AG04450 (cell line): ENCODE results near the gene OLFML2B. TPM values are rescaled to one million over a fixed set of nuclear protein-coding genes. Genes with fewer than 3 reads are reported as not detected.

Source experiments
- CTCF ChIA-PET: fragments of 300-600, 350-600 bp; formaldehyde crosslinking; extraction: SDS; loops from one replicate; lab custom pipeline; 2022; ENCODE audit warnings: antibody characterized with exemption, inconsistent platforms; lab: Charles Lee
- POLR2A ChIA-PET: fragments of 350-600 bp; formaldehyde crosslinking; extraction: SDS; loops from one replicate; lab custom pipeline; 2021; ENCODE audit warnings: antibody characterized with exemption, inconsistent platforms; lab: Yijun Ruan, JAX
- DNase-seq: peaks from one replicate; pipeline ENCODE4 v3.0.0-alpha.2; 2011; ENCODE audit warnings: low read depth, low spot score
- H3K27ac ChIP-seq: one replicate; pipeline ENCODE4 v1.5.1; 2012; ENCODE audit warnings: low read depth, low read length, control low read depth
- H3K27me3 ChIP-seq: one replicate; pipeline ENCODE4 v1.6.0; 2012; ENCODE audit warnings: low read length; ENCODE audit not compliant: control insufficient read depth, insufficient read depth
- H3K4me3 ChIP-seq: 2 replicates; pipeline ENCODE4 v1.5.1; 2011; ENCODE audit warnings: mild to moderate bottlenecking, low read depth, low read length, control low read depth
- H3K9me3 ChIP-seq: 2 replicates; pipeline ENCODE4 v1.5.1; 2012; ENCODE audit warnings: low read length; ENCODE audit not compliant: control insufficient read depth, insufficient read depth
- CTCF ChIP-seq: IDR thresholded peaks from 2 replicates; pipeline ENCODE4 v1.5.1; 2011; ENCODE audit warnings: low read depth, low read length, control low read depth, inconsistent platforms
- polyA plus RNA-seq: library from polyadenylated mRNA; depleted of rRNA; stranded (reverse); fragments of >200 nt; gene quantifications from 2 replicates; pipeline ENCODE4 v1.2.3, GENCODE V29; 2011

OLFML2B gene
- polyA plus RNA-seq, 1 experiment = 0.68 TPM

GRCh38 chr1:161988413-161988812, 35.3 kb downstream of the OLFML2B start:
- no peak overlapping the region for H3K4me3 ChIP-seq
- ChIA-PET POLR2A (no interaction called here), CTCF (no interaction called here)
- no peak for TF ChIP-seq CTCF
- no peak for DNase-seq
- peaks cover 4% of the 10 kb centered on the region for H3K27me3 ChIP-seq
- no peak overlapping the region for H3K27ac ChIP-seq
- peaks cover 16% of the 10 kb centered on the region for H3K9me3 ChIP-seq

GRCh38 chr1:161987872-161988271, 35.8 kb downstream of the OLFML2B start:
- H3K4me3 ChIP-seq = no peak overlapping the region
- H3K27ac ChIP-seq = no peak overlapping the region
- H3K27me3 ChIP-seq = peaks cover 4% of the 10 kb centered on the region
- no peak for DNase-seq
- peaks cover 16% of the 10 kb centered on the region for H3K9me3 ChIP-seq
- ChIA-PET CTCF (no interaction called here), POLR2A (no interaction called here)
- TF ChIP-seq CTCF = no peak

GRCh38 chr1:161987303-161987702, 36.4 kb downstream of the OLFML2B start:
- no peak overlapping the region for H3K4me3 ChIP-seq
- H3K27ac ChIP-seq = no peak overlapping the region
- no peak for DNase-seq
- ChIA-PET POLR2A (no interaction called here), CTCF (no interaction called here)
- H3K9me3 ChIP-seq = peaks cover 16% of the 10 kb centered on the region
- peaks cover 7% of the 10 kb centered on the region for H3K27me3 ChIP-seq
- TF ChIP-seq CTCF = no peak

- POLR2A ChIA-PET = no interaction called here
- H3K27ac ChIP-seq = no peak overlapping the region
These were observed 37.3 kb downstream of the OLFML2B start for GRCh38 chr1:161986328-161986727.

GRCh38 chr1:161985301-161985822, 38.3 kb downstream of the OLFML2B start:
- no peak for DNase-seq
- no peak for TF ChIP-seq CTCF
- Histone ChIP-seq H3K27ac (no peak overlapping the region), H3K4me3 (no peak overlapping the region), H3K27me3 (peaks cover 15% of the 10 kb centered on the region), H3K9me3 (peaks cover 16% of the 10 kb centered on the region)
- ChIA-PET POLR2A (no interaction called here), CTCF (no interaction called here)

More at GRCh38 chr1:161986328-161986727, 37.3 kb downstream of the OLFML2B start:
- TF ChIP-seq CTCF = no peak
- H3K27me3 ChIP-seq = peaks cover 11% of the 10 kb centered on the region
- H3K9me3 ChIP-seq = peaks cover 16% of the 10 kb centered on the region
- no peak for DNase-seq
- CTCF ChIA-PET = no interaction called here
- no peak overlapping the region for H3K4me3 ChIP-seq
